ENCODE results near the gene EYA3.

EYA3 gene

DNA sequence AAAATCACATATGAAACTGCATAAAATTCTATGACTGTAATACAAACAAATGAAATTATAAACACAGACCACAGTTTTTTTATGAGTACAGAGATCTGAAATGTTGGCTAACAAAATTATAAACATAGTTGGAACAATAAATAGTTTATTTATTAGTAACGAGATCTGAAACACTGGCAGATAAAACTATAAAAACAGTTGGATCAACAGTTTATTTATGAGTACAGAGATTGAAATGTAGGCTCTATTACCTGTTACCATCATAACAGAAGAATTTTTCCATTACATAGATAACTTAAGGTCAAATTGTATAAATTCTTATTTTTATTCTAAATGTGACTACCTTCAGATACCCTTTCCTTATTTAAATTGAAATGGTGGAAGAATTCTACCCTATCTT, 14.5 kb downstream of the EYA3 start:
- TF ChIP-seq, protein P1, sequence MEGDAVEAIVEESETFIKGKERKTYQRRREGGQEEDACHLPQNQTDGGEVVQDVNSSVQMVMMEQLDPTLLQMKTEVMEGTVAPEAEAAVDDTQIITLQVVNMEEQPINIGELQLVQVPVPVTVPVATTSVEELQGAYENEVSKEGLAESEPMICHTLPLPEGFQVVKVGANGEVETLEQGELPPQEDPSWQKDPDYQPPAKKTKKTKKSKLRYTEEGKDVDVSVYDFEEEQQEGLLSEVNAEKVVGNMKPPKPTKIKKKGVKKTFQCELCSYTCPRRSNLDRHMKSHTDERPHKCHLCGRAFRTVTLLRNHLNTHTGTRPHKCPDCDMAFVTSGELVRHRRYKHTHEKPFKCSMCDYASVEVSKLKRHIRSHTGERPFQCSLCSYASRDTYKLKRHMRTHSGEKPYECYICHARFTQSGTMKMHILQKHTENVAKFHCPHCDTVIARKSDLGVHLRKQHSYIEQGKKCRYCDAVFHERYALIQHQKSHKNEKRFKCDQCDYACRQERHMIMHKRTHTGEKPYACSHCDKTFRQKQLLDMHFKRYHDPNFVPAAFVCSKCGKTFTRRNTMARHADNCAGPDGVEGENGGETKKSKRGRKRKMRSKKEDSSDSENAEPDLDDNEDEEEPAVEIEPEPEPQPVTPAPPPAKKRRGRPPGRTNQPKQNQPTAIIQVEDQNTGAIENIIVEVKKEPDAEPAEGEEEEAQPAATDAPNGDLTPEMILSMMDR (IDR thresholded peaks at IDR 0.05; ENCODE audit: low read length, missing control alignments), result no peak
- no peak overlapping the region for H3K4me3 ChIP-seq (replicated peaks; ENCODE audit: low read depth, low read length)
- no peak for DNase-seq (ENCODE audit: low read depth)

DNA sequence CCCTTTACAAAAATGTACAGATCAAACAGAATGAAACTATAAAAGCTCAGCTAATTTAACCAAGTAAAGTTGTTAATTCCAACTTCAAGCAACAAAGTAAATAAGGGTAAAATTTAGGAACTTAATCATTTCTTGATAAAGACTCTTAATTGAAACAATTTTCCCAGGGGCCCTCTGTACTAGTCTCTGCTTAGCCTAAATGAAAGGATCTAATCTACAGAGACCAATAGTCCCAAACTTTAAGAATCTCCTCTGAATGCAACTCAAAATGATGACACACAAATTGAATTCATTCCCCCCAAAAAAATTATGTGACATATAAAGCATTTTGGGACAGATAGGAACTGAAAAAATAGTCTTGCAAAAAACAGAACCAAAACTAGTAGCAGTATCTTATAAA, 16.6 kb downstream of the EYA3 start:
- DNase-seq (ENCODE audit: low read depth), result no peak
- no peak overlapping the region for H3K4me3 ChIP-seq (replicated peaks; ENCODE audit: low read depth, low read length)
- TF ChIP-seq, protein P1 (IDR thresholded peaks at IDR 0.05; ENCODE audit: low read length, missing control alignments), result no peak

DNA sequence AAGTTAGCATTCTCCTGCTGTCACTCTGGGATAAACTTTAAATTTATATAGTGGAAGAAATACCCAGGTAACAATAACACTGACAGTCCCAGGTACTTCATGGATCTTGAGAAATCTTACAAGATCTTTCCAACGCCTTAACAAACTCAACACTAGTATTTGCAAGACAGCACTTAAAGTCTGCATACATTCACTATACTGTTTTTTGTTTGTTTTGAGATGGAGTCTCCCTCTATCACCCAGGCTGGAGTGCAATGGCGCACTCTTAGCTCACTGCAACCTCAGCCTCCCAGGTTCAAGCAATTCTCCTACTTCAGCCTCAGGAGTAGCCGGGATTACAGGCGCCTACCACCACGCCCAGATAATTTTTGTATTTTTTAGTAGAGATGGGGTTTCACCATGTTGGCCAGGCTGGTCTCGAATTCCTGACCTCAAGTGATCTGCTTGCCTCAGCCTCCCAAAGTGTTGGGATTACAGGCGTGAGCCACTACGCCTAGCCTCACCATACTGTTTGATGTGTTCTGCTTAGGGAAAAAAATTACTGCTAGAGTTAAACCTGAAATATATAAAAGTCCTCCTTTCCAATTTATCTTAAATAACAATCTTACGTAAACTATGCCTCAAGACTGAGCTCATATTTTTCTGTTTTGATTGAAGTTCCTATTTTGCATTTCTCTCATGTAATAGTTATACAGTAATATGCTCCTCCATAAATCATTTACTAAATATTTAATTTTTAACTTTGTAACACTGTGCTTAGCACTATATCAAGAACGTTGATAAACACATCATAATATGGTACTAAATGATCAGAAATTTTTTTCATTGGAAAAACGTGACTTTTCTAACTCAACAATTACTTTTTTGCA, 17.5 kb downstream of the EYA3 start:
- DNase-seq (ENCODE audit: low read depth), result no peak
- no peak overlapping the region for H3K4me3 ChIP-seq (replicated peaks; ENCODE audit: low read depth, low read length)
- TF ChIP-seq, protein P1 (IDR thresholded peaks at IDR 0.05; ENCODE audit: low read length, missing control alignments), result no peak

DNA sequence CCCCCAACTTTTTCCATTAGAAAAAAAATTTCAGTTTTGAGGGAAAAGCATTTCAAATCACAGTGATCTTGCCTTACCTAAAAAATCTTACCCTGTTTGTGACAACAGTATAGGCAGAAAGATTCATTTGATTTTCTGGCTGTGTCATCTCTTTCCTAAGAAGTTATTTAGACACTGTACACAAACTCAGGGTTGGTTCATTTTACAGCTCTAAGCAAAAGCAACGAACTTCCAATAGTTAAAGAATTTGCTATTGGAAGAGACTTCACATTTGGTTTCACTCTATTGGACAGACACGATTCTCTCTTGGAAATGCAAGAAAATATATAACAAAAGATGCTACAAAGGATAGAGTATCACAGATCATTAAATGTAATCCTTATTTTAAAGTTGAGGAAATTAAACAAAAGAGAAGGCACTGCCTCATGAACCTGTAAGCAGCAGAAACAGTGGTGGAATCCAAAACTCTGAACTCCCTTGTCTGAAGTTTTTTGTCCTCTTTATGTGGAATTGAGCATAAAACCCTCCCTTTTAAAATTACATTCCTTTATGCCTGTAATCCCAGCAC, 20.8 kb downstream of the EYA3 start:
- peak; percentile 13 for DNase-seq (ENCODE audit: low read depth)
- no peak overlapping the region for H3K4me3 ChIP-seq (replicated peaks; ENCODE audit: low read depth, low read length)
- TF ChIP-seq, protein P1 (IDR thresholded peaks at IDR 0.05; ENCODE audit: low read length, missing control alignments), result no peak

DNA sequence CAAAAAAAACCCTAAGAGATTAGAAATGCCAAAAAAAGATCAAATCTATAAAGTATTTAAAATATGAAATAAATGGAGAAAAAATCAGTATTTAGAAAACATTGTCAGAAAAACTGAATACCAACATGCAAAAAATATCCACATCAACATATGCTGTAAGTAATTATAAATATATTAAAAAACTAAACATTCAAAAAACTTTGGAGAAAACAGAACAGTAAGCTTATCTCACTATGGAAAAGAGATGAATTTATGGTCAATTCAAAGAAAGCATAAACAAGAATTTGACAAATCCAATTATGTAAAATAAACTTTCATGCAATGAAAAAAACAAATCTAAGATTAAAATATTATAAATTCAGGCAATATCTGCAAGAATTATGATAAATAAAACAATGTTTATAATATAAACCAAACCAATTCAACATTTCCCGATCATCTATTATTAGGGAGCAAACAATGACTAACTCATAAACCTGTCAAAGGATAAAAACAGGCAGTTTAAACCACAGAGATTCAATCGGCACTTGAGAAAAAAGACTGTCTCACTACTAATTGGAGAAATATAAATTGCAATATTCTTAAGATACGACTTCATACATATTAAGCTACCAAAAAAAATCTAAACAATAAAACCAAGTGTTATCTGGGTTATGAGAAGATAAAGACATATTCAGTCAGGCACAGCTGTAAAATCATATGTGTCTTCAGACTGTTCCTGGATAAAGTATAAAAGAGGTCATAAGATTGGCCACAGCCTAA, 21.8 kb downstream of the EYA3 start:
- H3K4me3 ChIP-seq (replicated peaks; ENCODE audit: low read depth, low read length), result no peak overlapping the region
- TF ChIP-seq, protein P1 (IDR thresholded peaks at IDR 0.05; ENCODE audit: low read length, missing control alignments), result no peak
- DNase-seq (ENCODE audit: low read depth), result no peak

DNA sequence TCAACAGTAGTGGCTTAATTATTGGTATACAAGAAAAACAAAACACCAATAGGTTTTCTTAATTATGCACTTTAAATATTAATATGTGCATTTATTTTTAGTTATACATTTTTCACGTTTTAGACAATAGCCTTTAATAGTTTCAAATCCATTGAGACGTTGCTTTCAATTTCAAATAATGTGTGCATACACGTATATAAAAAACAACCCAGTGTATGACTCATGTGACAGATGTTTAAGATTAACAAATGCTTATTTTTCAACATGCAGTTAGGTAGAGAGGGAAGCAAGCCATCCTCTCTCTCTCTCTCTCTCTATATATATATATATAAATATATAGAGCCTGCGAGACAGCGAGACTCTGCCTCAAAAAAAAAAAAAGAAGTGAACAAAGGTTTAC, 24.3 kb downstream of the EYA3 start:
- peak; percentile 56 for DNase-seq (ENCODE audit: low read depth)
- H3K4me3 ChIP-seq (replicated peaks; ENCODE audit: low read depth, low read length), result no peak overlapping the region
- TF ChIP-seq, protein P1 (IDR thresholded peaks at IDR 0.05; ENCODE audit: low read length, missing control alignments), result no peak

Data from fibroblast of pulmonary artery (primary cell).